Measurements from ENCODE around the gene TEX54. TPM values are rescaled to one million over a fixed set of nuclear protein-coding genes. Genes with fewer than 3 reads are reported as not detected.
"Not testable (repeated sequence)": the region's sequence is repeated elsewhere in the genome, so short reads cannot be mapped to it uniquely, and the experiment has no call there.

Gene TEX54
- polyA plus RNA-seq, 2 of the 4 experiments (the other 2 are of a cell fraction): not detected

GRCh38 chr11:62860835-62861563, 28.4 kb upstream of the TEX54 start:
- WGBS (ENCODE audit: missing lambda C conversion rate): 67% methylated on average over 5 of the region's 5 CpGs

GRCh38 chr11:62859281-62859703, 26.7 kb upstream of the TEX54 start:
- WGBS (ENCODE audit: missing lambda C conversion rate): 87% methylated on average over 8 of the region's 8 CpGs
- H3K27ac ChIP-seq; H3K4me2 ChIP-seq; CTCF ChIA-PET; FAIRE-seq; ATAC-seq; POLR2A ChIA-PET; DNase-seq (ENCODE audit: low read depth in 1 of 2, low spot score in 1 of 2); H3K4me3 ChIP-seq; H3K9me3 ChIP-seq: not testable (repeated sequence)
- H3K4me1 ChIP-seq: peaks cover 33% of the 10 kb centered on the region

More at GRCh38 chr11:62860835-62861563, 28.4 kb upstream of the TEX54 start:
- no peaks in the 10 kb centered on the region for H3K9me3 ChIP-seq
- peak overlapping the region in 1 of 2 experiments; percentile 23; a peak in 3 of 6 replicates for H3K27ac ChIP-seq
- no peak overlapping the region for H3K4me3 ChIP-seq
- ATAC-seq (no peak), FAIRE-seq (no peak), DNase-seq (ENCODE audit: low read depth in 1 of 2, low spot score in 1 of 2) (no peak)
- H3K4me2 ChIP-seq: no peak overlapping the region
- ChIA-PET POLR2A (interaction anchor here (0.6 to 2.0 kb wide), 2 partner anchors 20 to 94 kb away, joined by 4 to 13 read pairs; no protein-coding TSS in a partner anchor), CTCF (interaction anchor here (0.9 to 7.9 kb wide), 8 partner anchors 12 to 100 kb away, joined by 3 to 49 read pairs (median 4); partner anchors contain the start of gene TMEM179B)
- peaks cover 33% of the 10 kb centered on the region for H3K4me1 ChIP-seq
- TF ChIP-seq USF2 (IDR thresholded peaks at IDR 0.05) (no peak), SREBF2 (IDR thresholded peaks at IDR 0.05) (no peak), CEBPB (IDR thresholded peaks at IDR 0.05) (0 out of 4 replicates have a peak, but pooled peaks of 1 of the 2 experiments have one; percentile 8), SMC3 (IDR thresholded peaks at IDR 0.05) (no peak)

DNA sequence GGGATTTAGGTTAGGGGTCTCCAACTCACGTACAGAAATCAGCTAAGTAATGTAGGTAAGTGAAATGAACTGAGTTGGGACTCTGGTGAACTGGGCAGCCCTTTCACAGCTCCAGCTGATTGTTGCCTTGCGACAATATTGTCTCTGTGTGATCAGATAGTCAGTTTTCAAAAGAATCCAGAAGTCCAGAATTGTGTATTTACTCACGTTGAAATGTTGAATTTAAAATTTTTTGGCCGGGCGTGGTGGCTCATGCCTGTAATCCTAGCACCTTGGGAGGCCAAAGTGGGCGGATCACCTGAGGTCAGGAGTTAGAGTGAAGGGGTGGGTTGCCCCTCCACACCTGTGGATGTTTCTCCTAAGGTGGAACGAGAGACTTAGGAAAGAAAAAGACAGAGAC, 25.6 kb upstream of the TEX54 start:
- Histone ChIP-seq H3K4me2 (peak overlapping the region; percentile 77), H3K4me1 (peaks cover 38% of the 10 kb centered on the region), H3K27ac (peak overlapping the region; percentile 90 to 96; a peak in 3 of 6 replicates), H3K9me3 (no peaks in the 10 kb centered on the region), H3K4me3 (peak overlapping the region; percentile 80; the same call in 1 of the 3 replicates)
- no peak for ATAC-seq
- ChIA-PET CTCF (interaction anchor here (0.8 to 4.6 kb wide), 3 partner anchors 23 to 71 kb away, joined by 4 to 25 read pairs (median 5); partner anchors contain the start of genes SLC3A2 and TMEM179B), POLR2A (interaction anchor here (0.7 to 9.3 kb wide), 2 partner anchors 18 to 57 kb away, joined by 7 to 159 read pairs; partner anchors contain the start of gene WDR74)
- no peak for DNase-seq (ENCODE audit: low read depth in 1 of 2, low spot score in 1 of 2)
- FAIRE-seq: no peak
- TF ChIP-seq REST (IDR thresholded peaks at IDR 0.05) (no peak), HEYL (CRISPR knock-in tag; IDR thresholded peaks at IDR 0.05) (no peak), RAD21 (conservative IDR thresholded peaks at IDR 0.05 in 1 of 2, IDR thresholded peaks at IDR 0.05 in 1 of 2) (no peak), HMGXB4 (CRISPR knock-in tag; IDR thresholded peaks at IDR 0.05; ENCODE audit: borderline replicate concordance) (no peak), POLR2A (IDR thresholded peaks at IDR 0.05; ENCODE audit: low read length) (no peak), FOXS1 (CRISPR knock-in tag; IDR thresholded peaks at IDR 0.05) (no peak), MAZ (IDR thresholded peaks at IDR 0.05; ENCODE audit: borderline replicate concordance, low read depth, low read length) (no peak), HOXB13 (CRISPR knock-in tag; IDR thresholded peaks at IDR 0.05; ENCODE audit: low read depth) (no peak), BCL3 (IDR thresholded peaks at IDR 0.05) (no peak), CHD2 (IDR thresholded peaks at IDR 0.05; ENCODE audit: low read length, partially characterized antibody) (no peak), JUNB (IDR thresholded peaks at IDR 0.05) (no peak), TP53 (CRISPR knock-in tag; IDR thresholded peaks at IDR 0.05) (no peak), GATA3 (IDR thresholded peaks at IDR 0.05; ENCODE audit: borderline replicate concordance) (no peak), RCOR1 (IDR thresholded peaks at IDR 0.05; ENCODE audit: low read depth, low read length) (no peak), EP300 (IDR thresholded peaks at IDR 0.05) (no peak)
- TF ChIP-seq, protein P1, sequence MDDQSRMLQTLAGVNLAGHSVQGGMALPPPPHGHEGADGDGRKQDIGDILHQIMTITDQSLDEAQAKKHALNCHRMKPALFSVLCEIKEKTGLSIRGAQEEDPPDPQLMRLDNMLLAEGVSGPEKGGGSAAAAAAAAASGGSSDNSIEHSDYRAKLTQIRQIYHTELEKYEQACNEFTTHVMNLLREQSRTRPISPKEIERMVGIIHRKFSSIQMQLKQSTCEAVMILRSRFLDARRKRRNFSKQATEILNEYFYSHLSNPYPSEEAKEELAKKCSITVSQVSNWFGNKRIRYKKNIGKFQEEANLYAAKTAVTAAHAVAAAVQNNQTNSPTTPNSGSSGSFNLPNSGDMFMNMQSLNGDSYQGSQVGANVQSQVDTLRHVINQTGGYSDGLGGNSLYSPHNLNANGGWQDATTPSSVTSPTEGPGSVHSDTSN (IDR thresholded peaks at IDR 0.05): no peak
- TF ChIP-seq, protein P2, sequence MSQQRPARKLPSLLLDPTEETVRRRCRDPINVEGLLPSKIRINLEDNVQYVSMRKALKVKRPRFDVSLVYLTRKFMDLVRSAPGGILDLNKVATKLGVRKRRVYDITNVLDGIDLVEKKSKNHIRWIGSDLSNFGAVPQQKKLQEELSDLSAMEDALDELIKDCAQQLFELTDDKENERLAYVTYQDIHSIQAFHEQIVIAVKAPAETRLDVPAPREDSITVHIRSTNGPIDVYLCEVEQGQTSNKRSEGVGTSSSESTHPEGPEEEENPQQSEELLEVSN (IDR thresholded peaks at IDR 0.05; ENCODE audit: borderline replicate concordance, low read depth): no peak
- 65% methylated on average over 7 of the region's 7 CpGs for WGBS (ENCODE audit: missing lambda C conversion rate)
